Keratinocyte (primary cell): Measurements from ENCODE around the gene ANGPTL2.

Experiments
- EZH2 ChIP-seq: IDR thresholded peaks from one replicate; pipeline ENCODE4 v1.6.1; 2012; ENCODE audit warnings: inconsistent platforms, mild to moderate bottlenecking, low read length, moderate library complexity
- TF ChIP-seq, protein P1 (sequence below), 3 experiments: IDR thresholded peaks in 1 of 3; conservative IDR thresholded peaks in 1 of 3; optimal IDR thresholded peaks in 1 of 3; 2 replicates in 2 of 3; 3 replicates in 1 of 3; pipeline versions ENCODE3 to v1.5.1; 2011; ENCODE audit warnings: low read length in 3 of 3, mild to moderate bottlenecking in 3 of 3, moderate library complexity in 2 of 3, control low read depth in 1 of 3, inconsistent platforms in 1 of 3; ENCODE audit not compliant: insufficient read depth in 2 of 3; ENCODE audit errors: extremely low read depth in 1 of 3

DNA sequence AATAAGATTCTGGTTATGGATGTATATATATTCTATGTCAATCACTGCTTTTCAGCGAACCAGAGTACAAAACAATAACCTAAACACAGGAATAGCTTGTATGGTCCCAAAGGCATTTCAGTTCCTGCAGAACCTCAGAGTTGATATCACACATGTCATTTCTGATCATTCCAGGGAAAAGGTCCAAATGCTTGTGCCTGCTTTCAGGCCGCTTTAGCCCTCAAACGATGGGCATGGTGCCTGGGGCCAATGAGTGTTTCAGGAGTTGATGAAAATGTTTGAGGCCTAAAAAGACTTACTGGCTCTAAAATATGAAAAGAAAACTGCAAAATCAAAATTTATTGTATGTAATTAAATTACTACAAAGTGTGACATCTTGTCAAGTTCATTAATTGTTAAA, 22.8 kb downstream of the ANGPTL2 start:
- TF ChIP-seq, protein P1, sequence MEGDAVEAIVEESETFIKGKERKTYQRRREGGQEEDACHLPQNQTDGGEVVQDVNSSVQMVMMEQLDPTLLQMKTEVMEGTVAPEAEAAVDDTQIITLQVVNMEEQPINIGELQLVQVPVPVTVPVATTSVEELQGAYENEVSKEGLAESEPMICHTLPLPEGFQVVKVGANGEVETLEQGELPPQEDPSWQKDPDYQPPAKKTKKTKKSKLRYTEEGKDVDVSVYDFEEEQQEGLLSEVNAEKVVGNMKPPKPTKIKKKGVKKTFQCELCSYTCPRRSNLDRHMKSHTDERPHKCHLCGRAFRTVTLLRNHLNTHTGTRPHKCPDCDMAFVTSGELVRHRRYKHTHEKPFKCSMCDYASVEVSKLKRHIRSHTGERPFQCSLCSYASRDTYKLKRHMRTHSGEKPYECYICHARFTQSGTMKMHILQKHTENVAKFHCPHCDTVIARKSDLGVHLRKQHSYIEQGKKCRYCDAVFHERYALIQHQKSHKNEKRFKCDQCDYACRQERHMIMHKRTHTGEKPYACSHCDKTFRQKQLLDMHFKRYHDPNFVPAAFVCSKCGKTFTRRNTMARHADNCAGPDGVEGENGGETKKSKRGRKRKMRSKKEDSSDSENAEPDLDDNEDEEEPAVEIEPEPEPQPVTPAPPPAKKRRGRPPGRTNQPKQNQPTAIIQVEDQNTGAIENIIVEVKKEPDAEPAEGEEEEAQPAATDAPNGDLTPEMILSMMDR (optimal IDR thresholded peaks at IDR 0.05 in 1 of 3, IDR thresholded peaks at IDR 0.05 in 1 of 3, conservative IDR thresholded peaks at IDR 0.05 in 1 of 3; ENCODE audit: extremely low read depth in 1 of 3, insufficient read depth in 2 of 3, low read length in 3 of 3) = no peak
- no peak for TF ChIP-seq EZH2
